Activated effector memory CD4-positive, alpha-beta T cell treated with anti-CD3 and anti-CD28 coated beads, Interleukin-2, amount 50 U/mL, for 16 hours (primary cell): ENCODE data around the gene SEZ6L2.
"Not testable (repeated sequence)": the region's sequence is repeated elsewhere in the genome, so short reads cannot be mapped to it uniquely, and the experiment has no call there.

Experiments used
- DNase-seq: peaks from one replicate; pipeline ENCODE4 v3.0.0-alpha.2; 2020

The SEZ6L2 gene

GRCh38 chr16:29881050-29881449, 18.3 kb downstream of the SEZ6L2 start:
- DNase-seq, result no peak

- no peak for DNase-seq
Measured at GRCh38 chr16:29878172-29878571, 21.2 kb downstream of the SEZ6L2 start.

- DNase-seq, result peak; percentile 78
Measured at GRCh38 chr16:29877266-29877961, 21.9 kb downstream of the SEZ6L2 start.

GRCh38 chr16:29876594-29877249, 22.6 kb downstream of the SEZ6L2 start:
- DNase-seq, result peak; percentile 82

- DNase-seq, result no peak
Measured at GRCh38 chr16:29876217-29876593, 23.1 kb downstream of the SEZ6L2 start.

GRCh38 chr16:29875206-29875605, 24.1 kb downstream of the SEZ6L2 start:
- DNase-seq, result no peak

- DNase-seq, result no peak
Measured at GRCh38 chr16:29873319-29873718, 26.0 kb downstream of the SEZ6L2 start.

- no peak for DNase-seq
Measured at GRCh38 chr16:29871822-29872546, 27.4 kb downstream of the SEZ6L2 start.

- DNase-seq, result not testable (repeated sequence)
Measured at GRCh38 chr16:29869067-29869466, 30.3 kb downstream of the SEZ6L2 start.

- DNase-seq, result no peak
Measured at GRCh38 chr16:29868396-29869009, 30.8 kb downstream of the SEZ6L2 start.

- no peak for DNase-seq
Measured at GRCh38 chr16:29864205-29864604, 35.1 kb downstream of the SEZ6L2 start.

- DNase-seq, result no peak
Measured at GRCh38 chr16:29863669-29863984, 35.7 kb downstream of the SEZ6L2 start.

GRCh38 chr16:29862884-29863668, 36.3 kb downstream of the SEZ6L2 start, which contains the start of gene CDIPT:
Gene CDIPT (minus strand): TSS chr16:29863226. CDS start chr16:29862857, 369 bp downstream.
- DNase-seq, result peak; percentile 97

GRCh38 chr16:29862383-29862883, 36.9 kb downstream of the SEZ6L2 start:
- DNase-seq, result no peak

- no peak for DNase-seq
Measured at GRCh38 chr16:29860218-29860617, 39.1 kb downstream of the SEZ6L2 start.

GRCh38 chr16:29858974-29859373, 40.4 kb downstream of the SEZ6L2 start:
- no peak for DNase-seq

- DNase-seq, result no peak
Measured at GRCh38 chr16:29858149-29858849, 41.1 kb downstream of the SEZ6L2 start.

GRCh38 chr16:29857133-29857760, 42.1 kb downstream of the SEZ6L2 start:
- DNase-seq, result no peak

- no peak for DNase-seq
Measured at GRCh38 chr16:29854520-29855100, 44.7 kb downstream of the SEZ6L2 start.

- DNase-seq, result no peak
Measured at GRCh38 chr16:29852654-29853053, 46.7 kb downstream of the SEZ6L2 start.

- no peak for DNase-seq
Measured at GRCh38 chr16:29850998-29851397, 48.4 kb downstream of the SEZ6L2 start.
